ENCODE data around the gene TTC8.
"Not testable (repeated sequence)": the region's sequence is repeated elsewhere in the genome, so short reads cannot be mapped to it uniquely, and the experiment has no call there.

The TTC8 gene

GRCh38 chr14:88824314-88825077 lies at the start of gene TTC8:
TSS of gene TTC8 (plus strand) at chr14:88824651. CDS start at chr14:88824708, 57 bp downstream.
- Histone ChIP-seq H3K36me3 (replicated peaks; ENCODE audit: insufficient read depth, low read length) (no peaks in the 10 kb centered on the region), H4K20me1 (ENCODE audit: insufficient read depth, low read length) (no peaks in the 10 kb centered on the region), H2AFZ (ENCODE audit: low read length) (peak within 1 kb of the TSS; percentile 82), H3K4me2 (ENCODE audit: low read depth, low read length) (peak within 1 kb of the TSS; percentile 80), H3K9me2 (replicated peaks; ENCODE audit: insufficient read depth, low read length) (no peaks in the 10 kb centered on the region), H3K27ac (ENCODE audit: low read length) (peak within 1 kb of the TSS; percentile 72; the same call in 1 of the 2 replicates), H3K4me1 (ENCODE audit: low read length) (no peaks in the 10 kb centered on the region), H3K9ac (ENCODE audit: low read length) (peak within 1 kb of the TSS; percentile 74), H3F3A (ENCODE audit: insufficient read depth, low read length) (no peaks in the 10 kb centered on the region), H3K4me3 (ENCODE audit: low read length) (peak within 1 kb of the TSS; percentile 72), H3K79me2 (ENCODE audit: low read length) (no peaks in the 10 kb centered on the region), H3K9me3 (replicated peaks; ENCODE audit: insufficient read depth, low read length) (no peaks in the 10 kb centered on the region), H3K27me3 (replicated peaks; ENCODE audit: insufficient read depth, low read length) (no peaks in the 10 kb centered on the region)
- peak; percentile 75 for DNase-seq
- TF ChIP-seq EZH2phosphoT487 (IDR thresholded peaks at IDR 0.05; ENCODE audit: low read length), result no peak
- TF ChIP-seq EZH2 (optimal IDR thresholded peaks at IDR 0.05; ENCODE audit: low read depth, low read length), result no peak
- TF ChIP-seq CTCF (IDR thresholded peaks at IDR 0.05; ENCODE audit: low read length), result no peak

- H3K4me3 ChIP-seq (ENCODE audit: low read length), result no peak overlapping the region
- no peaks in the 10 kb centered on the region for H3K4me1 ChIP-seq (ENCODE audit: low read length)
- H3K79me2 ChIP-seq (ENCODE audit: low read length), result no peaks in the 10 kb centered on the region
- no peak overlapping the region for H3K9ac ChIP-seq (ENCODE audit: low read length)
- no peaks in the 10 kb centered on the region for H4K20me1 ChIP-seq (ENCODE audit: insufficient read depth, low read length)
- H3K9me3 ChIP-seq (replicated peaks; ENCODE audit: insufficient read depth, low read length), result no peaks in the 10 kb centered on the region
- DNase-seq, result no peak
- TF ChIP-seq CTCF (IDR thresholded peaks at IDR 0.05; ENCODE audit: low read length) (no peak), EZH2phosphoT487 (IDR thresholded peaks at IDR 0.05; ENCODE audit: low read length) (no peak), EZH2 (optimal IDR thresholded peaks at IDR 0.05; ENCODE audit: low read depth, low read length) (no peak)
- no peaks in the 10 kb centered on the region for H3K36me3 ChIP-seq (replicated peaks; ENCODE audit: insufficient read depth, low read length)
- no peaks in the 10 kb centered on the region for H3F3A ChIP-seq (ENCODE audit: insufficient read depth, low read length)
- no peaks in the 10 kb centered on the region for H3K9me2 ChIP-seq (replicated peaks; ENCODE audit: insufficient read depth, low read length)
- H3K4me2 ChIP-seq (ENCODE audit: low read depth, low read length), result no peak overlapping the region
- no peaks in the 10 kb centered on the region for H3K27me3 ChIP-seq (replicated peaks; ENCODE audit: insufficient read depth, low read length)
- H3K27ac ChIP-seq (ENCODE audit: low read length), result no peak overlapping the region
- H2AFZ ChIP-seq (ENCODE audit: low read length), result no peak overlapping the region
Measured at GRCh38 chr14:88775532-88775931, 48.9 kb upstream of the TTC8 start.

- no peak overlapping the region for H3K4me3 ChIP-seq (ENCODE audit: low read length)
- no peak overlapping the region for H3K9ac ChIP-seq (ENCODE audit: low read length)
- H3K4me2 ChIP-seq (ENCODE audit: low read depth, low read length), result no peak overlapping the region
- H3K9me3 ChIP-seq (replicated peaks; ENCODE audit: insufficient read depth, low read length), result no peaks in the 10 kb centered on the region
- no peak for TF ChIP-seq EZH2 (optimal IDR thresholded peaks at IDR 0.05; ENCODE audit: low read depth, low read length)
- H2AFZ ChIP-seq (ENCODE audit: low read length), result no peak overlapping the region
- no peak overlapping the region for H3K27ac ChIP-seq (ENCODE audit: low read length)
- no peak for DNase-seq
- no peaks in the 10 kb centered on the region for H3K27me3 ChIP-seq (replicated peaks; ENCODE audit: insufficient read depth, low read length)
- H3K79me2 ChIP-seq (ENCODE audit: low read length), result no peaks in the 10 kb centered on the region
- H3F3A ChIP-seq (ENCODE audit: insufficient read depth, low read length), result no peaks in the 10 kb centered on the region
- no peaks in the 10 kb centered on the region for H3K4me1 ChIP-seq (ENCODE audit: low read length)
- H3K9me2 ChIP-seq (replicated peaks; ENCODE audit: insufficient read depth, low read length), result no peaks in the 10 kb centered on the region
- no peaks in the 10 kb centered on the region for H3K36me3 ChIP-seq (replicated peaks; ENCODE audit: insufficient read depth, low read length)
- no peaks in the 10 kb centered on the region for H4K20me1 ChIP-seq (ENCODE audit: insufficient read depth, low read length)
Measured at GRCh38 chr14:88785911-88786310, 38.5 kb upstream of the TTC8 start.

DNA sequence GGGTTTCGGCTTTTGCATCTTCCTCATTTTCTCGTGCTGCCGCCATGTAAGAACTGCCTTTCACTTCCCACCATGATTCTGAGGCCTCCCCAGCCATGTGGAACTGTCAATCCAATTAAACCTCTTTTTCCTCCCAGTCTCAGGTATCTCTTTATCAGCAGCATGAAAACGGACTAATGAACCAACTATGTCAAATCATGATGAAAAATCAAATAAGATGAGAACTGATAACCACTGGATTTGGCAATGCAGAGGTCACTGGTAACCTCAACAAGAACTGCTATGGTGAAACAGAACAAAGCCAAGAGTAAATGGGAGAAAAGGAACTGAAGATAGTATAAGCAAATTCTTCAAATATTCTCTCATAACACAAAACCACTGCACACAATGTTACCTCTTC lies 37.7 kb upstream of the TTC8 start:
- H3K4me1 ChIP-seq (ENCODE audit: low read length), result no peaks in the 10 kb centered on the region
- DNase-seq, result no peak
- H3K36me3 ChIP-seq (replicated peaks; ENCODE audit: insufficient read depth, low read length), result no peaks in the 10 kb centered on the region
- no peaks in the 10 kb centered on the region for H3K9me2 ChIP-seq (replicated peaks; ENCODE audit: insufficient read depth, low read length)
- H3K4me2 ChIP-seq (ENCODE audit: low read depth, low read length), result no peak overlapping the region
- H2AFZ ChIP-seq (ENCODE audit: low read length), result no peak overlapping the region
- H4K20me1 ChIP-seq (ENCODE audit: insufficient read depth, low read length), result no peaks in the 10 kb centered on the region
- H3K9me3 ChIP-seq (replicated peaks; ENCODE audit: insufficient read depth, low read length), result no peaks in the 10 kb centered on the region
- H3K9ac ChIP-seq (ENCODE audit: low read length), result no peak overlapping the region
- H3K79me2 ChIP-seq (ENCODE audit: low read length), result no peaks in the 10 kb centered on the region
- no peaks in the 10 kb centered on the region for H3F3A ChIP-seq (ENCODE audit: insufficient read depth, low read length)
- no peak for TF ChIP-seq EZH2 (optimal IDR thresholded peaks at IDR 0.05; ENCODE audit: low read depth, low read length)
- H3K27ac ChIP-seq (ENCODE audit: low read length), result no peak overlapping the region
- no peak overlapping the region for H3K4me3 ChIP-seq (ENCODE audit: low read length)
- H3K27me3 ChIP-seq (replicated peaks; ENCODE audit: insufficient read depth, low read length), result no peaks in the 10 kb centered on the region

GRCh38 chr14:88789573-88789972 lies 34.9 kb upstream of the TTC8 start:
- not testable (repeated sequence) for H3K4me2 ChIP-seq (ENCODE audit: low read depth, low read length); H3K4me1 ChIP-seq (ENCODE audit: low read length); H3K9ac ChIP-seq (ENCODE audit: low read length); H3K27me3 ChIP-seq (replicated peaks; ENCODE audit: insufficient read depth, low read length); H3K36me3 ChIP-seq (replicated peaks; ENCODE audit: insufficient read depth, low read length); H4K20me1 ChIP-seq (ENCODE audit: insufficient read depth, low read length); H3K79me2 ChIP-seq (ENCODE audit: low read length); H3K9me3 ChIP-seq (replicated peaks; ENCODE audit: insufficient read depth, low read length); DNase-seq; H2AFZ ChIP-seq (ENCODE audit: low read length); H3K9me2 ChIP-seq (replicated peaks; ENCODE audit: insufficient read depth, low read length); H3F3A ChIP-seq (ENCODE audit: insufficient read depth, low read length); H3K4me3 ChIP-seq (ENCODE audit: low read length); H3K27ac ChIP-seq (ENCODE audit: low read length)

Measured in MM.1S (cell line).